Upper lobe of left lung (tissue), 6 donors: ENCODE data around the gene FKBP5. TPM values are rescaled to one million over a fixed set of nuclear protein-coding genes. Genes with fewer than 3 reads are reported as not detected.

ENCODE experiments used
- ATAC-seq, 2 donors: fragments of 200-7000 bp; cut with Tn5 transposase; one replicate each; pipeline ENCODE4 v1.9.1; 2022; ENCODE audit warnings: mild to moderate bottlenecking in 2 of 2, moderate library complexity in 2 of 2; ENCODE audit not compliant: low FRiP score in 2 of 2
- DNase-seq, 2 donors: peaks; one replicate each; pipeline ENCODE4 v3.0.0-alpha.2; 2019 to 2020
- H3K27ac ChIP-seq, 4 donors: fragments of 200-600 bp; sonication (generic); one replicate each; pipeline ENCODE4 v1.5.1; 2016 to 2019
- H3K27me3 ChIP-seq, 4 donors: fragments of 200-600 bp; sonication (generic); one replicate each; pipeline ENCODE4 v1.5.1; 2017 to 2019
- H3K36me3 ChIP-seq, 4 donors: fragments of 200-600 bp; sonication (generic); one replicate each; pipeline ENCODE4 v1.5.1; 2016 to 2019
- H3K4me1 ChIP-seq, 4 donors: fragments of 200-600 bp; sonication (generic); one replicate each; pipeline ENCODE4 v1.5.1; 2018 to 2019
- H3K4me3 ChIP-seq, 4 donors: fragments of 200-600 bp; sonication (generic); one replicate each; pipeline ENCODE4 v1.5.1; 2017 to 2019; ENCODE audit warnings: mild to moderate bottlenecking in 2 of 4, moderate library complexity in 1 of 4
- H3K9me3 ChIP-seq, 4 donors: fragments of 200-600 bp; sonication (generic); one replicate each; pipeline ENCODE4 v1.5.1; 2018 to 2019
- CTCF ChIP-seq, 6 experiments: fragments of 450-650 bp in 4 of 6; fragments of 200-600 bp in 2 of 6; sonication (generic) in 2 of 6; IDR thresholded peaks; one replicate each; pipeline ENCODE4 v1.5.1; 2016 to 2019; ENCODE audit warnings: antibody characterized with exemption in 6 of 6
- EP300 ChIP-seq, 4 donors: sonication (generic); formaldehyde crosslinking; IDR thresholded peaks; one replicate each; pipeline ENCODE4 v1.5.1; 2017; ENCODE audit warnings: antibody characterized with exemption in 4 of 4, control low read depth in 2 of 4
- POLR2A ChIP-seq, 4 donors: fragments of 450-650 bp; IDR thresholded peaks; one replicate each; pipeline ENCODE4 v1.5.1; 2016 to 2017; ENCODE audit warnings: antibody characterized with exemption in 4 of 4, mild to moderate bottlenecking in 2 of 4
- POLR2AphosphoS5 ChIP-seq, 2 donors: sonication (generic); formaldehyde crosslinking; IDR thresholded peaks; one replicate each; pipeline ENCODE4 v1.5.1; 2017; ENCODE audit warnings: antibody characterized with exemption in 2 of 2
- WGBS, 2 donors: methylation state at CpG; one replicate each; pipeline ENCODE4 v1.1.5; 2017 to 2018; 5-methylcytosine and 5-hydroxymethylcytosine counted together
- total RNA-seq, 6 donors: library from RNA; depleted of rRNA in 4 of 6; stranded (reverse); fragments of >200 nt in 4 of 6; gene quantifications; one replicate each; pipeline versions ENCODE4 v1.1.0 to v1.2.1, GENCODE V29; 2016 to 2021
- donor health status: DM: no; HTN: no; CAD: no; lungs with moderate emphysema.
- donor health status: DM: no; HTN: yes; CAD: no; lungs with severe emphysema.

Gene FKBP5
- total RNA-seq, 6 donors from 2014 or later = 112 to 203 (median 143) TPM

DNA sequence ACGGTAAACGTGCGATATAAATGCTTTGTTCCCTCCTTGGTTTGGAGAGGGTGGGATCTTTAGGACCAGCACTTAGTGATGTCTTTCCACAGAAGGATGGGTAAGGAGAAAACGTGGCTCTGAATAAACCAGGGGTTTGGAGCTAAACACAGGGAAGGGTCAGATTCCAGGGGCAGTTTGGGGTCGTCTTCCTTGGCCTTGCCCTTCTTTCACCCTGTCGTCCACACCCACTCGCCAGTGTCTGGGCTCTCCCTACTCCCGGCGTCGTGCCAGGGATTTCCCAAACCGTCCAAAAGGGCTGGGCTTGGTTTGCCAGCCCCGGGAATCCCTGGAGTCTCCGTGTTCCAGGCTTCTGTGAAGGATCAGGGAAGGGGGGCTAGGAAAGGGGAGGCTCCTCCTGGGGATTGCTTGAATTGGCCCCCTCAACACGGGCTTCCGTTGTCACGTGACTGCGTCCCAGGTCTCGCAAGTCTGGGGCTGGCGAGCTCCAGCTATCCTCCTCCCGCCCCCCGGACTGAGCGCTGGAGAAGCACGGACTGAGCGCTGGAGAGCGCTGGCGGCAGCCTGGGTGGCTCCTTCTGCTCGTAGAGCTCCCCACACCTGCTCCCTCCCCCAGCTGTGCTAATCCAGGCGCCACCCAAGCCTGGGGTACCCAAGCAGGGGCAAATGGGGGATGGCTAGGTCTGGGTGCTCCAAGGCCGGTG is 38.7 kb upstream of the FKBP5 start:
- H3K4me3 ChIP-seq = peak overlapping the region in 3 of 4 donors; percentile 38 to 49 (median 48)
- ATAC-seq (peak; percentile 41 to 49), DNase-seq (peak in 1 of 2 donors; percentile 88)
- H3K27me3 ChIP-seq = no peaks in the 10 kb centered on the region
- peaks cover 83 to 94% (median 90%) of the 10 kb centered on the region in 4 donors for H3K4me1 ChIP-seq
- 4 to 8% methylated on average over 22 to 25 of the region's 29 CpGs for WGBS, 2 donors
- no peaks in the 10 kb centered on the region for H3K9me3 ChIP-seq
- peak overlapping the region; percentile 99 to 100 (median 100) for H3K27ac ChIP-seq
- TF ChIP-seq POLR2A (IDR thresholded peaks at IDR 0.05) (peak in 2 of 4 donors; percentile 65 to 92), POLR2AphosphoS5 (IDR thresholded peaks at IDR 0.05) (peak; percentile 3 to 59), EP300 (IDR thresholded peaks at IDR 0.05) (peak in 3 of 4 donors; percentile 7 to 84 (median 84)), CTCF (IDR thresholded peaks at IDR 0.05) (peak in 2 of 6 experiments; percentile 16 to 21)
- no peaks in the 10 kb centered on the region for H3K36me3 ChIP-seq

DNA sequence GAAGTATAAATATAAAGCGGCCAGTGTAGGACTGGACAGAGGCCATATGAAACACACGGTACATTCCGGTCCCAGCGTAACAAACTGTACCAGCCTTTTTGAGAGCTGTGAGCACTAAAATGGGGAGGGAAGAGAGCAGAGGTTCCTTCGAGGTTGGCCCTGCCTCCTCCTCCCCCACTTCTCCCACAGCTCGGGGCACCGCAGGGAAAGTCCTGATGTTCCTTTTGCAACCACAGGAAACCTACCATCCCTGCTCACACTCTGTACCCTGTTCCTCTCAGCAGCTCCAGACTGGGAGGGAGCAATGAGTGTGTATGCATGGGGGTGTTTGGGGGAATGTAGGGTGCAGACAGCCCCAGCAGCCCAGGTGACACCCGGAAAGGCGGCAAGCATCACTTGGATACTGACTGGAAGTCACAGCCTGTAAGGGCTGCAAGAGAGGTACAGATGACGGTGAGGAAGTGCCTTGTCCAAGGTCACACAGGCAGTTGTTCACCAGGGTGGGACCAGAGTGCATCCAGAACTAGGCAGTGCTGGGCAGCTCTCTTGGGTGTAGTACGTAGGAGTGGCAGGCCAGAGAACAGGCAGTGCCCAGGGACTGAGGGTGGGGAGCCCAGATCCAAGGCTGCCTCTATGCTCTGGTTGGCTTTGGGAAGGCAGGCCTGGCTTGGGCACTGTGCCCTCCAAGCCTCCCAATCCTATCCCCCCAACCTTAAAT is 37.2 kb upstream of the FKBP5 start:
- DNase-seq (peak in 1 of 2 donors; percentile 93), ATAC-seq (peak; percentile 44 to 79)
- WGBS, 2 donors = 27 to 39% methylated on average over 10 to 11 of the region's 11 CpGs
- Histone ChIP-seq H3K4me3 (no peak overlapping the region), H3K36me3 (no peaks in the 10 kb centered on the region), H3K27me3 (no peaks in the 10 kb centered on the region), H3K9me3 (no peaks in the 10 kb centered on the region), H3K4me1 (peaks cover 94 to 96% (median 96%) of the 10 kb centered on the region in 4 donors), H3K27ac (peak overlapping the region; percentile 99 to 100 (median 100))
- peak; percentile 89 to 94 for TF ChIP-seq POLR2AphosphoS5 (IDR thresholded peaks at IDR 0.05)
- TF ChIP-seq EP300 (IDR thresholded peaks at IDR 0.05) = peak; percentile 62 to 98 (median 92)
- TF ChIP-seq POLR2A (IDR thresholded peaks at IDR 0.05) = peak in 2 of 4 donors; percentile 38 to 72
- TF ChIP-seq CTCF (IDR thresholded peaks at IDR 0.05) = peak in 4 of 6 experiments; percentile 17 to 35 (median 26)

- no peak for TF ChIP-seq POLR2AphosphoS5 (IDR thresholded peaks at IDR 0.05)
- TF ChIP-seq EP300 (IDR thresholded peaks at IDR 0.05) = no peak
- TF ChIP-seq CTCF (IDR thresholded peaks at IDR 0.05) = no peak
- no peak for TF ChIP-seq POLR2A (IDR thresholded peaks at IDR 0.05)
- no peak overlapping the region for H3K4me3 ChIP-seq
- peak overlapping the region; percentile 99 to 100 (median 100) for H3K27ac ChIP-seq
- H3K36me3 ChIP-seq = no peaks in the 10 kb centered on the region
- no peaks in the 10 kb centered on the region for H3K9me3 ChIP-seq
- DNase-seq = no peak
- 61% methylated on average over 5 of the region's 5 CpGs for WGBS, 2 donors
- no peak for ATAC-seq
- peaks cover 94 to 96% (median 96%) of the 10 kb centered on the region in 4 donors for H3K4me1 ChIP-seq
- no peaks in the 10 kb centered on the region for H3K27me3 ChIP-seq
These were observed 36.5 kb upstream of the FKBP5 start for GRCh38 chr6:35725081-35725708.

DNA sequence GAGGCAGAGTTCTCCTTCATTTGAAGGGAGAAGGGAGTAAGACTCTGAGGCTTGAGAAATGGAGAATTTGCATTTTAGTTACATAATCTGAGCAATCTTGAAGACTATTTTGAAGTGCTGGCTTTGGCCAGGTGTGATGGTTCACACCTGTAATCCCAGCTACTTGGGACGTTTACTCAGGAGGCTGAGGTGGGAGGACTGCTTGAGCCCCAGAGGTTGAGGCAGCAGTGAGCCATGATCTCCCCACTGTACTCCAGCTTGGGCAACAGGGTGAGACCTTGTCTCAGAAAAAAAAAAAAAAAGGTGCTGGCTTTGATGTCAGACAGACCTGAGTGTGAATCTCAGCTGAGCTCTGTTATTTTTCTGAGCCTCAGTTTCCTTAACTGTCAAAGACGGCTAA is 35.8 kb upstream of the FKBP5 start:
- no peak for DNase-seq
- no peaks in the 10 kb centered on the region for H3K36me3 ChIP-seq
- 67 to 78% methylated on average over 2 of the region's 2 CpGs for WGBS, 2 donors

More for the DNA sequence above, 35.8 kb upstream of the FKBP5 start:
- TF ChIP-seq CTCF (IDR thresholded peaks at IDR 0.05) = no peak
- TF ChIP-seq EP300 (IDR thresholded peaks at IDR 0.05) = no peak
- no peak for TF ChIP-seq POLR2AphosphoS5 (IDR thresholded peaks at IDR 0.05)
- no peak for TF ChIP-seq POLR2A (IDR thresholded peaks at IDR 0.05)
- H3K9me3 ChIP-seq = no peaks in the 10 kb centered on the region
- peak overlapping the region; percentile 99 to 100 (median 100) for H3K27ac ChIP-seq
- no peaks in the 10 kb centered on the region for H3K27me3 ChIP-seq
- peaks cover 93 to 96% (median 96%) of the 10 kb centered on the region in 4 donors for H3K4me1 ChIP-seq
- ATAC-seq = no peak
- H3K4me3 ChIP-seq = no peak overlapping the region
